Esophagus muscularis mucosa (tissue), 4 donors: Measurements from ENCODE around the gene ZNRF2. TPM values are rescaled to one million over a fixed set of nuclear protein-coding genes. Genes with fewer than 3 reads are reported as not detected.

Source experiments
- DNase-seq: peaks from one replicate; pipeline ENCODE4 v3.0.0-alpha.2; 2017; ENCODE audit errors: extremely low spot score
- H3K27ac ChIP-seq, 4 donors: fragments of 200-600 bp; sonication (generic); replicated peaks in 1 of 4; 1 replicate in 3 of 4; 2 replicates in 1 of 4; pipeline ENCODE4 v1.5.1; 2016 to 2019; ENCODE audit warnings: mild to moderate bottlenecking in 1 of 4
- H3K27me3 ChIP-seq, 4 donors: fragments of 200-600 bp; sonication (generic); one replicate each; pipeline versions ENCODE4 v1.5.1 to v1.6.0; 2016 to 2019
- H3K36me3 ChIP-seq, 4 donors: fragments of 200-600 bp; sonication (generic); one replicate each; pipeline ENCODE4 v1.5.1; 2016 to 2019
- H3K4me1 ChIP-seq, 4 donors: fragments of 200-600 bp; sonication (generic); one replicate each; pipeline ENCODE4 v1.5.1; 2016 to 2019
- H3K4me3 ChIP-seq, 4 donors: fragments of 200-600 bp; sonication (generic); 1 replicate in 2 of 4; 2 replicates in 2 of 4; pipeline ENCODE4 v1.5.1; 2016 to 2019; ENCODE audit warnings: mild to moderate bottlenecking in 4 of 4, moderate library complexity in 1 of 4
- H3K9me3 ChIP-seq, 4 donors: fragments of 200-600 bp; sonication (generic); 1 replicate in 3 of 4; 2 replicates in 1 of 4; pipeline ENCODE4 v1.5.1; 2016 to 2019
- CTCF ChIP-seq, 3 experiments: fragments of 200-600 bp in 2 of 3; fragments of 450-650 bp in 1 of 3; sonication (generic) in 2 of 3; IDR thresholded peaks; one replicate each; pipeline ENCODE4 v1.5.1; 2017 to 2019; ENCODE audit warnings: antibody characterized with exemption in 3 of 3, mild to moderate bottlenecking in 2 of 3, moderate library complexity in 1 of 3
- EP300 ChIP-seq: sonication (generic); formaldehyde crosslinking; IDR thresholded peaks from one replicate; pipeline ENCODE4 v1.6.1; 2017; ENCODE audit warnings: antibody characterized with exemption
- POLR2A ChIP-seq: fragments of 450-650 bp; IDR thresholded peaks from one replicate; pipeline ENCODE4 v1.6.1; 2017; ENCODE audit warnings: antibody characterized with exemption, moderate library complexity, mild to moderate bottlenecking, low read depth
- POLR2AphosphoS5 ChIP-seq, 2 donors: sonication (generic); formaldehyde crosslinking; IDR thresholded peaks; one replicate each; pipeline ENCODE4 v1.6.1; 2017; ENCODE audit warnings: antibody characterized with exemption in 2 of 2
- WGBS: methylation state at CpG from one replicate; pipeline ENCODE4 v1.1.5; 2018; 5-methylcytosine and 5-hydroxymethylcytosine counted together
- intact Hi-C: fragments of 100-400 bp; cut with DNase I; formaldehyde crosslinking; loops from one replicate; pipeline ENCODE4 v1.15.1; 2023
- total RNA-seq, 4 donors: library from RNA; depleted of rRNA; stranded (reverse); fragments of >200 nt; gene quantifications; one replicate each; pipeline versions ENCODE4 v1.1.0 to v1.2.1, GENCODE V29; 2016

Gene ZNRF2
- total RNA-seq, 4 donors from 2014 or later = 16.9 to 23.5 (median 20.2) TPM

DNA sequence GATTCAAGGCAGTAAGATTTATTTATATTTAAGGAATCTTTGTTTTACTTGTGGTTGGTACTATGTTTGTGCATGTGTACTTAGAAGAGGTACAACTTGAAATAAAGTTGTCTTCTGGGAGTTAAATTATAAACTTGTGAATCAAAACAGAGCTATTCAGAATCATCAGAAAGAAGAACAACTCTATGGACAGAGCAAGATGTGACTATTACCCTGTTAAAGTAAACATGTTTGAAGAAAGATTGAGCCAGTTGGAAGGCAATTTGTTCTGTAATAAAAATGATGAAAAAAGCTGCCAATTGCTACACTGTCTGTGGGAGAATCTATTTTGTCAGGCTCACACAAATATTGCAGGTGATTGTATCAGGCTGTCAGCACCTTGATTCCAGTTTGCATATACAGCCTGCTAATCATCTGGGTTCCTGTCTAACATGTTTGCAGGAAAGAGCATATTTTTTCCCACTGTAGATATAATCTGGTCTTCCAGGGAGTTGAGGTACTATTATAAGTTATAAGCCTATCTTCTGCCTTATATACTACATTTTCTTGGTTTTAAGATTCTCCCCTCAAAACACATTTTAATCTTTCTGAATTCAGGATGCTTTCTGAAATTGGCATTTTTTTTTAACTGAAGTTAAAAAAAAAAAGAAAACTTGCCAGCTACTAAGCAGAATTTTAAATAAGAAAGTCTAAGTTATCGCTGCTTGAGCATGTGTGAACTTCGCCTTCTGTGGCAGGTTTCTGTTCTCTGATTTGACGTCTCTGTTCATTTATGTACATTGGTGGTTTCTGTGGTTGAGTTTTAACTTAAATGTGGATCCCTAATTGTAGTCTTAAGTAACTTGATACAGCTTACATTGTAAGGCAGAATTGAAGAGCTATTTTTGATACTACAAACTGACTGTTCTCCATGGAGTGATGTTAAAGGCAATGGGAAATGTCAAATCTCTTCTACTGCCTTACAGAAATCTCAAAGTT lies 46.0 kb downstream of the ZNRF2 start:
- DNase-seq = no peak

GRCh38 chr7:30331338-30331737 lies 46.9 kb downstream of the ZNRF2 start:
- H3K27me3 ChIP-seq = no peaks in the 10 kb centered on the region
- no peak overlapping the region for H3K27ac ChIP-seq
- no peaks in the 10 kb centered on the region for H3K9me3 ChIP-seq
- intact Hi-C loops = no loop called here
- 92% methylated on average over 2 of the region's 2 CpGs for WGBS
- no peaks in the 10 kb centered on the region for H3K36me3 ChIP-seq
- TF ChIP-seq POLR2A (no peak), CTCF (IDR thresholded peaks at IDR 0.05) (no peak), EP300 (no peak), POLR2AphosphoS5 (IDR thresholded peaks at IDR 0.05) (no peak)
- DNase-seq = no peak
- no peak overlapping the region for H3K4me3 ChIP-seq
- H3K4me1 ChIP-seq = peaks cover 11 to 55% (median 48%) of the 10 kb centered on the region in 4 donors

More for the DNA sequence above, 46.0 kb downstream of the ZNRF2 start:
- TF ChIP-seq POLR2AphosphoS5 (IDR thresholded peaks at IDR 0.05) (no peak), CTCF (IDR thresholded peaks at IDR 0.05) (no peak), EP300 (no peak), POLR2A (no peak)
- Histone ChIP-seq H3K27ac (peak overlapping the region in 2 of 4 donors; percentile 10 to 13), H3K4me3 (no peak overlapping the region), H3K27me3 (no peaks in the 10 kb centered on the region), H3K4me1 (peaks cover 11 to 46% (median 39%) of the 10 kb centered on the region in 4 donors), H3K36me3 (no peaks in the 10 kb centered on the region), H3K9me3 (no peaks in the 10 kb centered on the region)
- WGBS = 71% methylated on average over 3 of the region's 3 CpGs
- intact Hi-C loops = no loop called here

GRCh38 chr7:30332549-30332948 lies 48.2 kb downstream of the ZNRF2 start:
- H3K4me3 ChIP-seq = no peak overlapping the region

DNA sequence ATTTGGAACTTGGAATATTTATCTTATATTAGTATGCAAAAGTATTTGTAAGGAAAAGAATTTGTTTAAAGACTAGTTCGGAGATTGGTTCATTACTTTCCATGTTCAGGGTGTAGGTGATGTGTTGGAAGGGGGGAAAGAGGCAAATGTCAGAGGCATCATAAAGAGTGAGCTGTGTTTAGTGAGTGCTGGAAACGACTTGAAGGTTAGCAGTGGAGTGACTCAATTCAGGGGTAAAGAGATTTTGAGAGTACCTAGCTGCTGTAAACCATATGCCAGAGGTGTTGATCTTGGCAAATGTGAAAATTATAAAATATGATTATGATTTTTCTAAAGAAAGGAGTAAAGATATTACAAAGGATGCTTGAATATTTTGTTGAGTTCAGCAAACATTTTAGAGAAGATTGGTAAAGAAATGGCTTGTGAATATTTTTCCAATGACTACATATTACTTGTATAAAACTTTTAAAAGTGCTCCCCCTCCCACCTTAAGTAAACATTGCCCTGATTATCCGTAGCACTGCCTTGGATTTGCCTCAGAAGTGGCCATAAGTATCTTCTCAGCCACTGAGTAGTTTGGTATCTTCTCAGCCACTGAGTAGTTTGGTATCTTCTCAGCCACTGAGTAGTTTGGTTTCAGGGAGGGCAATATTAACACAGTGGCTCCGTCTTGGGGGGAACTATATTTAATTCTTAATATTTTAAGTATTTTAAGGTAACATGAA lies 51.5 kb downstream of the ZNRF2 start:
- Histone ChIP-seq H3K27me3 (no peaks in the 10 kb centered on the region), H3K4me1 (peaks cover 0 to 30% (median 20%) of the 10 kb centered on the region in 4 donors), H3K36me3 (no peaks in the 10 kb centered on the region), H3K27ac (no peak overlapping the region), H3K9me3 (peaks cover 0 to under 1% (median 0%) of the 10 kb centered on the region in 4 donors), H3K4me3 (no peak overlapping the region)
- intact Hi-C loops = no loop called here
- no peak for DNase-seq
- 40% methylated on average over 4 of the region's 4 CpGs for WGBS
- TF ChIP-seq POLR2AphosphoS5 (IDR thresholded peaks at IDR 0.05) (no peak), POLR2A (no peak), CTCF (IDR thresholded peaks at IDR 0.05) (no peak), EP300 (no peak)

More at GRCh38 chr7:30332549-30332948, 48.2 kb downstream of the ZNRF2 start:
- no peaks in the 10 kb centered on the region for H3K9me3 ChIP-seq
- peaks cover 10 to 61% (median 50%) of the 10 kb centered on the region in 4 donors for H3K4me1 ChIP-seq
- no peaks in the 10 kb centered on the region for H3K27me3 ChIP-seq
- H3K36me3 ChIP-seq = no peaks in the 10 kb centered on the region
- intact Hi-C loops = no loop called here
- no peak for DNase-seq
- 95% methylated on average over 2 of the region's 2 CpGs for WGBS
- no peak overlapping the region for H3K27ac ChIP-seq
- no peak for TF ChIP-seq POLR2A
- TF ChIP-seq CTCF (IDR thresholded peaks at IDR 0.05) = no peak
- no peak for TF ChIP-seq EP300
- no peak for TF ChIP-seq POLR2AphosphoS5 (IDR thresholded peaks at IDR 0.05)
